Muscle layer of duodenum (tissue), 2 donors: ENCODE results near the gene SEC24C.
"Not testable (repeated sequence)": the region's sequence is repeated elsewhere in the genome, so short reads cannot be mapped to it uniquely, and the experiment has no call there.

ENCODE experiments used
- H3K27ac ChIP-seq: one replicate; pipeline ENCODE4 v1.7.0; 2013; ENCODE audit warnings: mild to moderate bottlenecking, low read length
- H3K27me3 ChIP-seq: one replicate; pipeline ENCODE4 v1.7.0; 2013; ENCODE audit warnings: low read depth, mild to moderate bottlenecking, control low read depth, low read length
- H3K36me3 ChIP-seq, 2 donors: one replicate each; pipeline ENCODE4 v1.7.0; 2013; ENCODE audit warnings: low read length in 2 of 2, control low read depth in 1 of 2, mild to moderate bottlenecking in 1 of 2; ENCODE audit not compliant: insufficient read depth in 2 of 2, control insufficient read depth in 1 of 2
- H3K4me1 ChIP-seq, 2 donors: one replicate each; pipeline ENCODE4 v1.7.0; 2013; ENCODE audit warnings: low read length in 2 of 2, mild to moderate bottlenecking in 2 of 2, control low read depth in 1 of 2, moderate library complexity in 1 of 2; ENCODE audit not compliant: insufficient read depth in 2 of 2, control insufficient read depth in 1 of 2
- H3K4me3 ChIP-seq, 2 donors: one replicate each; pipeline ENCODE4 v1.7.0; 2013; ENCODE audit warnings: low read length in 2 of 2, low read depth in 1 of 2, mild to moderate bottlenecking in 1 of 2
- H3K9me3 ChIP-seq, 2 donors: one replicate each; pipeline ENCODE4 v1.7.0; 2013; ENCODE audit warnings: low read length in 2 of 2, control low read depth in 1 of 2, mild to moderate bottlenecking in 1 of 2; ENCODE audit not compliant: control insufficient read depth in 1 of 2
- donor health status: healthy.

Gene SEC24C, protein sequence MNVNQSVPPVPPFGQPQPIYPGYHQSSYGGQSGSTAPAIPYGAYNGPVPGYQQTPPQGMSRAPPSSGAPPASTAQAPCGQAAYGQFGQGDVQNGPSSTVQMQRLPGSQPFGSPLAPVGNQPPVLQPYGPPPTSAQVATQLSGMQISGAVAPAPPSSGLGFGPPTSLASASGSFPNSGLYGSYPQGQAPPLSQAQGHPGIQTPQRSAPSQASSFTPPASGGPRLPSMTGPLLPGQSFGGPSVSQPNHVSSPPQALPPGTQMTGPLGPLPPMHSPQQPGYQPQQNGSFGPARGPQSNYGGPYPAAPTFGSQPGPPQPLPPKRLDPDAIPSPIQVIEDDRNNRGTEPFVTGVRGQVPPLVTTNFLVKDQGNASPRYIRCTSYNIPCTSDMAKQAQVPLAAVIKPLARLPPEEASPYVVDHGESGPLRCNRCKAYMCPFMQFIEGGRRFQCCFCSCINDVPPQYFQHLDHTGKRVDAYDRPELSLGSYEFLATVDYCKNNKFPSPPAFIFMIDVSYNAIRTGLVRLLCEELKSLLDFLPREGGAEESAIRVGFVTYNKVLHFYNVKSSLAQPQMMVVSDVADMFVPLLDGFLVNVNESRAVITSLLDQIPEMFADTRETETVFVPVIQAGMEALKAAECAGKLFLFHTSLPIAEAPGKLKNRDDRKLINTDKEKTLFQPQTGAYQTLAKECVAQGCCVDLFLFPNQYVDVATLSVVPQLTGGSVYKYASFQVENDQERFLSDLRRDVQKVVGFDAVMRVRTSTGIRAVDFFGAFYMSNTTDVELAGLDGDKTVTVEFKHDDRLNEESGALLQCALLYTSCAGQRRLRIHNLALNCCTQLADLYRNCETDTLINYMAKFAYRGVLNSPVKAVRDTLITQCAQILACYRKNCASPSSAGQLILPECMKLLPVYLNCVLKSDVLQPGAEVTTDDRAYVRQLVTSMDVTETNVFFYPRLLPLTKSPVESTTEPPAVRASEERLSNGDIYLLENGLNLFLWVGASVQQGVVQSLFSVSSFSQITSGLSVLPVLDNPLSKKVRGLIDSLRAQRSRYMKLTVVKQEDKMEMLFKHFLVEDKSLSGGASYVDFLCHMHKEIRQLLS

GRCh38 chr10:73743905-73744663, at the start of gene SEC24C:
SEC24C (plus strand) TSS chr10:73744372; CDS start chr10:73746833, 2,461 bp downstream.
- Histone ChIP-seq H3K27ac (peak within 1 kb of the TSS; percentile 99), H3K4me1 (peaks cover 17 to 29% of the 10 kb centered on the region in 2 donors), H3K27me3 (no peaks in the 10 kb centered on the region), H3K36me3 (peaks cover 5 to 11% of the 10 kb centered on the region in 2 donors), H3K9me3 (no peaks in the 10 kb centered on the region), H3K4me3 (peak within 1 kb of the TSS; percentile 89 to 97)

GRCh38 chr10:73695302-73695701, 48.9 kb upstream of the SEC24C start:
- not testable (repeated sequence) for H3K4me1 ChIP-seq, H3K36me3 ChIP-seq, H3K27me3 ChIP-seq, H3K27ac ChIP-seq, H3K9me3 ChIP-seq, H3K4me3 ChIP-seq

DNA sequence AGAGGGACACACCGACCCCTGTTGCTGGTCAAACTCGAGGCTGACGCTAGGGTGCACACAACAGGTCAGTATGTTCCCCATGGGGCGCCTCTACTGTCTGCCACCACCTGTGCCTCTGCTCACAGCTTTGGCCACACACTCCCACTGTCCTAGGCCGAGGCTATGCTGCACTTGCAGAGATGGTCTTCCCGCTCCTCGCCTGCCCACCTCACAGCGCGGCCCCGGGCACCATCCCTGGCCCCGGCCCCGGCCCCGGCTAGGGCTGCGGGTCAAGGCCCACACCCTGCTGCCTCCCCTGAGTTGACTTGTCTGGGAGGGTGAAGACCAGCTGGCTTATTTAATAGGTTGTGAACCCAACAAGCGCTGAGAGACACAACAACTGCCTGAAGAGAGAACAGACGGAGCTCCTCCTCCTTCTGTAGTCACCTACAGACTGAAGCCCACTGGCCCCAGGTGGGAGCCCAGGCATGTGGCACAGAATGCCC, 46.5 kb upstream of the SEC24C start, which contains the start of gene AGAP5:
Gene AGAP5 (minus strand): TSS at position 435 of the 485 bp plus-strand sequence. CDS start 354 bp downstream, at position 81.
- not testable (repeated sequence) for H3K27me3 ChIP-seq, H3K9me3 ChIP-seq, H3K4me3 ChIP-seq, H3K27ac ChIP-seq, H3K36me3 ChIP-seq, H3K4me1 ChIP-seq

- not testable (repeated sequence) for H3K4me3 ChIP-seq, H3K27ac ChIP-seq, H3K4me1 ChIP-seq, H3K9me3 ChIP-seq, H3K27me3 ChIP-seq, H3K36me3 ChIP-seq
These were observed 45.4 kb upstream of the SEC24C start for GRCh38 chr10:73698819-73699218.

DNA sequence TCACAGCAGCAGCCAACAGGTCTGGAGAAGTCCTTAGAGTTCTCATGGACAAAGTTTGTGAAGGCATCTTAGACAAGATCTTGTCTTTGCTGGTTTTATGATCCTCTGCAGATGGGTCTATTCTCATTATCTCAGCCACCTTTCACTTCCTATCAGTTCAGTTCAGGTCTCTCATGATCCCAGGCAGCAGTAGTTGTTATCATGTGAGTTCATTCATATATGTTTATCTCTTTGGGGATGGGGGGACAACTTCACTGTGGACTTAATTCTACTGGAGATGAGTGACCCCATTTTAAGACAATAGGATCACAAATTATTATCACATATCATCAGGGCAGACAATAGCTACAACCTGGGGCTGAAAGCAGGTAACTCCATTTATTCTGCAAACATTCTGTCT, 40.2 kb upstream of the SEC24C start:
- not testable (repeated sequence) for H3K9me3 ChIP-seq

DNA sequence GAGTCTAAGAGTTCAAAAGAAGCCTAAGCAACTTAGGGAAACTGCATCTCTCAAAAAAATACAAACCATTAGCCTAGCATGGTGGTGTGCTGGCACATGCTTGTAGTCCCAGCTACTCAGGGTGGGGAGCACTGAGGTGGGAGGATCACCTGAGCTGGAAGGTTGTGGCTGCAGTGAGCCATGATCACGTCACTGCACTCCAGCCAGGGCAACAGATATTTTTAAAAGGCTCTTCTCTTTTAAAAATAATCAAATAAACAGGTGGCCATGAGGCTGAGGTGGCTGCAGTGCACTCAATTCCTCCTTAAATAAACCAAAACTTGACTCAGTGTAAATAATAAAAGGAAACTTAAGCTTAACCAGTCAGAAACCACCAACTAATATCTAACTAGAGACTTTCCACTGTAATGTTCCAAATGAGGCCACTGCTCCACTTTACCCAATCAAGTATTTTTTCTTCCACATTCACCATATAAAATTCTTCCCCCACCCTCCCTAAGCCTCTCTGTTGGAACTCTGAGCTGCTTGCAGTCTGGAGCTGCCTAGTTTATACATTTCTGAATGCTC, 38.6 kb upstream of the SEC24C start:
- H3K4me3 ChIP-seq, result not testable (repeated sequence)

More for the DNA sequence above, 40.2 kb upstream of the SEC24C start:
- H3K4me1 ChIP-seq, H3K27me3 ChIP-seq, H3K27ac ChIP-seq, H3K36me3 ChIP-seq, H3K4me3 ChIP-seq: not testable (repeated sequence)

GRCh38 chr10:73706488-73706887, 37.7 kb upstream of the SEC24C start:
- H3K27ac ChIP-seq, H3K4me1 ChIP-seq, H3K4me3 ChIP-seq, H3K9me3 ChIP-seq, H3K36me3 ChIP-seq, H3K27me3 ChIP-seq: not testable (repeated sequence)

More for the DNA sequence above, 38.6 kb upstream of the SEC24C start:
- not testable (repeated sequence) for H3K4me1 ChIP-seq, H3K9me3 ChIP-seq, H3K36me3 ChIP-seq, H3K27ac ChIP-seq, H3K27me3 ChIP-seq

GRCh38 chr10:73707628-73708027, 36.5 kb upstream of the SEC24C start:
- H3K36me3 ChIP-seq, H3K27me3 ChIP-seq, H3K9me3 ChIP-seq, H3K27ac ChIP-seq, H3K4me1 ChIP-seq, H3K4me3 ChIP-seq: not testable (repeated sequence)

GRCh38 chr10:73708122-73708521, 36.0 kb upstream of the SEC24C start:
- H3K27me3 ChIP-seq, H3K27ac ChIP-seq, H3K36me3 ChIP-seq, H3K9me3 ChIP-seq, H3K4me1 ChIP-seq, H3K4me3 ChIP-seq: not testable (repeated sequence)

DNA sequence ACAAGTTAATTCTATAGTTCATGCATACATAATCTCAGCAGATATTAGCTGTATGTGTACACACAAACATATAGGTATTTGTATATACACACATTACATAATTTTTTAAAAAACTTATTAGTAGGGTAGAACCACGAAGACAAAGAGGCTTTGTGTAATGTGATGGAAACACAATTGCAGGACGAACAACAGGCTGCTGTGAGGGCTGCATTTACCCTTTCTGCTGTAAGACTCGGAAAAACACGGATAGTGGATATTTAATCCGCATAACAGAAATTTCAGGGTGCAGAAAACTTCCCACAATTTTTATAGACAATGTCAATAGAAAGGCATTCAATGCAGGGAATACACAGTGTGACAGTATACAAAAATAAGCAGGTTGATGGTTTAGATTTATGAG, 32.5 kb upstream of the SEC24C start:
- H3K4me3 ChIP-seq, H3K4me1 ChIP-seq, H3K9me3 ChIP-seq, H3K27me3 ChIP-seq, H3K27ac ChIP-seq: not testable (repeated sequence)
- peaks cover 9 to 14% of the 10 kb centered on the region in 2 donors for H3K36me3 ChIP-seq
